AG04450 (cell line): Measurements from ENCODE around the gene ATP9B. TPM values are rescaled to one million over a fixed set of nuclear protein-coding genes. Genes with fewer than 3 reads are reported as not detected.

Source experiments
- CTCF ChIA-PET: fragments of 300-600, 350-600 bp; formaldehyde crosslinking; extraction: SDS; loops from one replicate; lab custom pipeline; 2022; ENCODE audit warnings: antibody characterized with exemption, inconsistent platforms; lab: Charles Lee
- POLR2A ChIA-PET: fragments of 350-600 bp; formaldehyde crosslinking; extraction: SDS; loops from one replicate; lab custom pipeline; 2021; ENCODE audit warnings: antibody characterized with exemption, inconsistent platforms; lab: Yijun Ruan, JAX
- DNase-seq: peaks from one replicate; pipeline ENCODE4 v3.0.0-alpha.2; 2011; ENCODE audit warnings: low read depth, low spot score
- H3K27ac ChIP-seq: one replicate; pipeline ENCODE4 v1.5.1; 2012; ENCODE audit warnings: low read depth, low read length, control low read depth
- H3K27me3 ChIP-seq: one replicate; pipeline ENCODE4 v1.6.0; 2012; ENCODE audit warnings: low read length; ENCODE audit not compliant: control insufficient read depth, insufficient read depth
- H3K4me3 ChIP-seq: 2 replicates; pipeline ENCODE4 v1.5.1; 2011; ENCODE audit warnings: mild to moderate bottlenecking, low read depth, low read length, control low read depth
- H3K9me3 ChIP-seq: 2 replicates; pipeline ENCODE4 v1.5.1; 2012; ENCODE audit warnings: low read length; ENCODE audit not compliant: control insufficient read depth, insufficient read depth
- CTCF ChIP-seq: IDR thresholded peaks from 2 replicates; pipeline ENCODE4 v1.5.1; 2011; ENCODE audit warnings: low read depth, low read length, control low read depth, inconsistent platforms
- polyA plus RNA-seq: library from polyadenylated mRNA; depleted of rRNA; stranded (reverse); fragments of >200 nt; gene quantifications from 2 replicates; pipeline ENCODE4 v1.2.3, GENCODE V29; 2011

The ATP9B gene
- polyA plus RNA-seq, 1 experiment, result 18.1 TPM

- POLR2A ChIA-PET, result no interaction called here
- CTCF ChIA-PET, result no interaction called here
- DNase-seq, result no peak
These were observed 336.8 kb downstream of the ATP9B start for GRCh38 chr18:79405781-79406575.

GRCh38 chr18:79406708-79407107 lies 337.5 kb downstream of the ATP9B start:
- POLR2A ChIA-PET, result no interaction called here
- H3K27me3 ChIP-seq, result no peaks in the 10 kb centered on the region
- CTCF ChIA-PET, result no interaction called here
- DNase-seq, result no peak
- H3K27ac ChIP-seq, result no peak overlapping the region
- peaks cover 25% of the 10 kb centered on the region for H3K9me3 ChIP-seq
- H3K4me3 ChIP-seq, result no peak overlapping the region
- no peak for TF ChIP-seq CTCF

More at GRCh38 chr18:79405781-79406575, 336.8 kb downstream of the ATP9B start:
- peaks cover 25% of the 10 kb centered on the region for H3K9me3 ChIP-seq
- TF ChIP-seq CTCF, result no peak
- no peaks in the 10 kb centered on the region for H3K27me3 ChIP-seq
- no peak overlapping the region for H3K4me3 ChIP-seq
- H3K27ac ChIP-seq, result no peak overlapping the region

GRCh38 chr18:79409313-79409712 lies 340.1 kb downstream of the ATP9B start:
- peaks cover 22% of the 10 kb centered on the region for H3K9me3 ChIP-seq

GRCh38 chr18:79410171-79410641 lies 341.0 kb downstream of the ATP9B start:
- Histone ChIP-seq H3K27me3 (no peaks in the 10 kb centered on the region), H3K27ac (no peak overlapping the region), H3K9me3 (peaks cover 22% of the 10 kb centered on the region), H3K4me3 (no peak overlapping the region)
- TF ChIP-seq CTCF, result no peak
- POLR2A ChIA-PET, result no interaction called here
- CTCF ChIA-PET, result no interaction called here
- no peak for DNase-seq

More at GRCh38 chr18:79409313-79409712, 340.1 kb downstream of the ATP9B start:
- TF ChIP-seq CTCF, result no peak
- Histone ChIP-seq H3K4me3 (no peak overlapping the region), H3K27ac (no peak overlapping the region), H3K27me3 (no peaks in the 10 kb centered on the region)
- ChIA-PET POLR2A (no interaction called here), CTCF (interaction anchor here (0.6 kb wide), 1 partner anchor 426 kb away, joined by 3 read pairs; no protein-coding TSS in a partner anchor)
- DNase-seq, result no peak
